GM21619 (cell line): Measurements from ENCODE around the gene PAX2.

Source experiments
- ATAC-seq: cut with Tn5 transposase; IDR thresholded peaks from one replicate; pipeline ENCODE4 v1.9.1; 2021; ENCODE audit not compliant: unreplicated experiment

Gene PAX2

DNA sequence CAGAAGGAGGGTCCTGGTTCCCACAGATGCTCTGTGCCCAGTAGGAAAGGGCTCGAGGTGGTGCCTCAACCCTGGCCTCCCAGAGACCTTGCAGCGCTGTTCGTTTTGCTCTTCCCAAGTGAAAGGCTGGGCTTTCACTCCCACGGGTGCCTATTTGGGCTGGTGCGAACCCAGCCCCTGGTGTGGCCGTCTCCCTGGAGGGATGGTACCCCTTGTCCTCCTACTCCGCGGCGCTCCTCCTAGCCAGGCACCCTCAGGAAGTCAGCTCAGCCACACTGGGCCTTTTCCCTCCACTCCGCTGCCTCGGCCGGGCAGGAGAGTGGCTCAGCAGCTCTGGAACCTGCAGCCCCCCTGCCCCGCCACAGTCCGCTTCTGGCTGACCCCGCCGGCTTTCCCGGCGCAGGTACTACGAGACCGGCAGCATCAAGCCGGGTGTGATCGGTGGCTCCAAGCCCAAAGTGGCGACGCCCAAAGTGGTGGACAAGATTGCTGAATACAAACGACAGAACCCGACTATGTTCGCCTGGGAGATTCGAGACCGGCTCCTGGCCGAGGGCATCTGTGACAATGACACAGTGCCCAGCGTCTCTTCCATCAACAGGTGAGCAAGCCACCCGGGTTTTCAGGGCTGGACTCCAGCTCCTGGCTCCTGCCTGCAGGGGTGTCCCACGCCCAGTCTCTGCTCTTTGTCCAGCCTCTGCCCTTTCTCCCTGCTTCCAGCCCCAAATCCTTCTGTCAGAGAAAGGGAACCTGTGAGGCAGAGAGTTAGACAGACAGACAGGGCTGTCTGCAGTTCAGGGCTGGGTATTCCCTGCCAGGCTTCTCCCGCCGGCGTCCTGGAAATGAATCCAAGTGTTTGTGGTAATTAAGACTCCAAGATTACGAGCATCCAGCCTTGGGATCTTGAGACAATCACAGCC lies 5.2 kb downstream of the PAX2 start:
- no peak for ATAC-seq

DNA sequence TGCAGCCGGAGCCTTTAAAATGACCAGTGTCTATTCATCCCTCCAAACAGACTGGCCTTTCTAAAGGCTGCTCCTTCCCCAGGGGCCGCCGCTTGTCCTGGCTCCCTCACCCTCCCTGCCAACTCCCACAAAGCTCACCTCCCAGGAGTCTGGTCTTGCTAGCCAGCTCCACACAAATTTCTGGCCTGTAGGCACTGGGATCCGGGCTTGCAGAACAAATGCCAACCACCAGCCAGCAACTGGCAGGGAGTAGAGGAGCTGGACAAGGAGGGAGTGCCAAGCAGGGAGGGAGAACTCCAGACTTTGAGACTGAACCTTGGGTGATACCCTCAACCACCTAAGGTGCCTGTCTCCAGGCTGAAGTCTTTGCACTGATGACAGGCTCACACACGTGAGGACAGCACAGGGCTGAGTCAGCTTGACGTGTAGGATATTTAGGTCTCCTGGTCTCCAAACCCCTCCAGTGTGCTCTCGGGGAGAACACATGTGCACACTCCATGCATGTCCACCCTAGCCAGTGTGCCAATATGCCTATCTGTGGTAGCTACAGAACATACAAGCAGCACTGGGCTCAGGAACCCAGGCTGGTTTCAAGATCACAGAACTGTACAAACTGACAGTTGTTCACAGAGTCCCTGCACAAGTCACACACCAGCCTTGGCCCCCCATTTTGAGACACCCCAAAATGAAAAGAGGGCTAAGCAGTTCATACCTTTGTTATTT lies 6.0 kb downstream of the PAX2 start:
- ATAC-seq: no peak

DNA sequence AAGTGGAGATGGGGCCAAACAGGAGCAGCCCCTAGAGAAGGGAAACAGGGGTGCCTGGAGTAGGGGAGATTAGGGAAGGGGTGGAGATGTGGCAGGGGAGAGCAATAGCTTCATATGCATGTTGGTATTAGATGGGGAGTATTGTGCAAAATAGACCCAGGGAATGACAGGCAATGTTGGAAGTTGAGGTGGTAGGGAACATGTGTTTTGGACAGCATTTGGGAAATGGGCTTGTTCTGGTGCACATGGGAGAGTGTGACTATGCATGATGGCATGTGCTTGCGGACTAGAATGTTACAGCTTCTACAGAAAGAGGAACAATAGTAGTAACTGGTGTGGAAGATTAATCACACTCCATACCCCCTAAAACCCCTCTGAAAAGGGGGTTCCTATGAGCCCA lies 10.4 kb downstream of the PAX2 start:
- no peak for ATAC-seq

DNA sequence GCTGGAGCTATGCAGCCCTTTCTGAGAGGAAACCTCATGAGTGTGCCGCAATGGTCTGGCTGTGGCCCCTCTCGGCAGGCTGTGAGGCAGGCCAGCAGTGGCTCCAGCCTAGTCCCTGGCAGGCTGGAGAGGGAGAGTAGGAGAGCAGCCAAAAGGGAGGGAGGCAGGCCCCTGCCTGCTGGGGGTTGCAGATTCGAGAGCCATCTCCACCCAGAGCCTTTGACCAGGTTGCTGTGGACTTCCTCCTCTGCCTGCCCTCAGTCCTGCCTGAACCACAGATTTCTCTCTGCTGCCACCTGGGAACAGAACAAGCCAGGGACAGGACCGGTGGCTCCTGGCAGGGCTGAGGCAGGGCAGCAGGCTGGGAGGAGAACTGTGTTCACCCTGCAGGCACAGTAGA lies 13.9 kb downstream of the PAX2 start:
- no peak for ATAC-seq

DNA sequence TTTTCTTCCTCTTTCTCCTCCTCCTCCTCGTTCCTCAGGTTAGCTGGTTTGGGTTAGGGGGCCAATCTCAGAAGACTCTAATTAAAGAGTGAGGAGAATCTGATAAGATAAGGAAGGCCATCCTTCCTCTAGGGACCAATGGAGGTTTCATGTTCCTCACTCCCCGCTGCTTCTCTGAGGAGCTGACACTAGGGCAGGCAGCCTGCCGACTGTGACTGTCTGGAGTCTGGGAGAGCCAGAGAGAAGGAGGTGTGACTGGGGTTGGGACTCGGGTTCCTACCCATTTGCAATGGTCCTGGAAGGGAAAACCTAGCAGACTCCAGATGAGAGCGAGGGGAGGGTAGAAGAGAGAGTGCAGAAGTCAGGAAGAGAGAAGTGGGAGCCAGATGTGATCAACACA lies 15.3 kb downstream of the PAX2 start:
- no peak for ATAC-seq

DNA sequence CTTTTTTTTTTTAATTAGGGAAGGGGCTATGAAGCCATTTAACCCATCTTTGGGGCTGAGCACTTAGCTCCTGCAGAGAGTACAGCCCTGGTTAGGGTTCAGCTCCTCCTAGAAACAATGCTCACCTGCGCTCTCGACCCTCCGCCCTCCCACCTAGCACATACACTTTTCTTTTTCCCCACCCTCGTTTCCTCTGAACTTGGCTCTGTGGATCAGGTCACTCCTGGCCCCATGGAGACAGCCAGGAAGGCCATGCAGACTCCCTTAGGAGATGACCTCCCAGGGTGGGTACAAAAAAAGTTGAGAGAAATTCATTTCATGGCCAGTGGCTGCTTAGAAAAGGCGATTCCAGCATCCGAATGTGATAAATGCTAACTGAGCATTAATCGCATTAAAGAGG lies 15.8 kb downstream of the PAX2 start:
- no peak for ATAC-seq

DNA sequence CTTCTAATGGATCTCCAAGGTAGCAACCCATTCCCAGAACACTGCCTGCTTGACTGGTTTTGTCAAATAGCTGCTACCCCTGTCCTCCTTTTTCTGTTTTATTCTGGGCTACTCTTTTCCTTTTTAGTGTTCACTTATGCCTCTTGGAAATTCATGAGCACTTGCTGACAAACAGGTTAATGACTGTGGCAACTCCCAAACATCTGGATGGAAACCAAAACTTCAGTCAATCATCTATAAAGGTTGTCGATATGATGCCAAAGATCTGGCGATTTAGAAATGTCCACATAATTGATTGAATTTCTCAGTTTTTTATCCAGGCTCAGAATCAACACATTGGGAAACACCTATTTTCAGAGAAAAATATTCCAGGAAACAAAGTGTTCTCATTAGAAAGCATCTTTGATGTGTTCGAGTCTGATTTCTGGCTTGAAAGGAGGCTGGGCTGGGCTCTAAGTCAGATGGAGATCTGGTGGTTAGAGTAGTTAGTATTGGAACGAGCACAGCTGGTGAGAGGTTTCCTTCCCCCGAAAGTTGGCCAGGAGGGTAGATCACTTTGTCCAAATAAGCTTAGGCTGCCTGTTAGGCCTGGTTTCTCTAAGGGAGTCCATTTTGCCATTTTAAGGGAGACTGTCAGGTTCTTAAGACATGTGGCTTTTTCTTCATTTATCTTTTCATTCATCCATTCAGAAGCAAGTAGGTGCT lies 17.8 kb downstream of the PAX2 start:
- no peak for ATAC-seq

DNA sequence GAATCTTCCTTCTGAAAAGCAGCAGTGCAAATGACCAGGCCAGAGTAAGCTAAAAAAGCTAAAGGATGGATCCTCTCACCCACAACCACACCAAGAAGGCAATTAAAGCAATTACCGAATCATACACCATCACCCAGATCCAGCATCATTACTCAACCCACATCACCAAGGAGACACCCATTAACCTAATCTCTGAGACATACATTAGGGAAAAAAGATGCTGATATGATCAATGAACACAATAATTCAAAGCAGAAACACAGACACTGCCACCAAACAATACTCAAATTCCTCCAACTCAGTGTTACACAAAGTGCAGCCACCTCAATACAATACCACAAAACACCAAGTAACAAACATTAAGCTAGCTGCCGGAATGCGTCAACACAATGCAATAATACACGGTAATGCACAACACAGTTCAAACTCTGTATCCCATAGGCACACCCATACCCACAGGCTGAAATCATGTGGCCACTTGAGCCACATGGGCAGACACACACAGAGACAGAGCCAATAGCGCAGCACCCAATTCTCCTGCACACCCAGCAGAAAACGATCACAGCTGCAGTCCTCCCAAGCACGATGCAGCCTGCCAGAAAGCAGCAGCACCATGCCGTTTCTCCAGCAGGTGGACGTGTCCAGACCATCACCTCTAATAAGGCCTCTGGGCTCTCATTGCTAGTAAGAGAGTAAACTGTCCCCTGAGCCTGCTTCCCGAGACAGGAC lies 21.5 kb downstream of the PAX2 start:
- ATAC-seq: no peak

DNA sequence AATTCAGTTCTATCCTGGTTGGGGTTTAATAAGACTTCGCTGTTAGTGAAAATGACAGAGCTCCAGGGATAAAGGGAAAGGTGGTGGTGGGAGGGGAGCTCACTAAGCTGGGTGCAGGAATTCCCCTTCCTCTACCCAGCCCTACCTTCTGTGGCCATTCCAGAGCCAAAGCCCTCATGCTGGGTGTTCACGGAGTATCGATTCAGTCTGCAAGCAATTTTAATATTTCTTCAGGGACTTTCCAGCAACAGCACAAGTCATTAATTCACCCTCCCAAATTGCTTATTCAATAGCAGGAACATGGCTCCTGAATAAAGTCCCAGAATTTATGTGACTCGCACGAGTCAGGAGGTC lies 22.0 kb downstream of the PAX2 start:
- ATAC-seq: no peak

DNA sequence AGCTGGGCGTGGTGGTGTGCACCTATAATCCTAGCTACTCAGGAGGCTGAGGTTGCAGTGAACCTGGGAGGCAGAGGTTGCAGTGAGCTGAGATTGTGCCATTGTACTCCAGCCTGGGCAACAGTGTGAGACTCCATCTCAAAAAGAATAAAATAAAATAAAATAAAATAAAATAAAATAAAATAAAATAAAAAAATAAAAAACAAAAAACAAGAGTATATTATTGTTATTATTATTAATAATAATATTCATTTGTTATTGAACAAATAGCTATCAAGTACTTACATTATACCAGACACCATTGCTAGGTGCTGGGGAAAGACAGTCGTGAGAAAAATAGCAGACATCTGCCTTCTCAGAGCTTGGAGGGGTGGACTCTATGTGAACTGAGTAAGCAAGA lies 24.1 kb downstream of the PAX2 start:
- no peak for ATAC-seq

DNA sequence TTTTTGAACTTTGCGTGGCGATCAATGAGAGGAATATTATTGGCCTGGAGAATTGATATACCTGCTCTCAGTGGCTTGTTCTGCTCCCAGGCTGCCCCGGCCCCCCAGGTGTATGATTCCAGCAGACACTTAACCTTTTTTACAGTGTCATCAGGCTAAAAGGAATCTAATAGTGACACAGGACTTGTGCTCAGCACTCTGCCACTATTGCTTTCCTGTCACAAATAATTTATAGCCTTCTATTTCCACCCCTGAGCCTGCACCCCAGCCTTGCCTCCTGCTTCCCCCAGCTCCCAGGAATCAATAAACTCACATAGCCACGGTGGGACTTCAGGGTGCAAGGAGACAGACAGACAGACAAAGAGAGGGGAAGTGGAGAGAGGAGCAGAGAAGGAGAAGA lies 28.3 kb downstream of the PAX2 start:
- ATAC-seq: no peak

DNA sequence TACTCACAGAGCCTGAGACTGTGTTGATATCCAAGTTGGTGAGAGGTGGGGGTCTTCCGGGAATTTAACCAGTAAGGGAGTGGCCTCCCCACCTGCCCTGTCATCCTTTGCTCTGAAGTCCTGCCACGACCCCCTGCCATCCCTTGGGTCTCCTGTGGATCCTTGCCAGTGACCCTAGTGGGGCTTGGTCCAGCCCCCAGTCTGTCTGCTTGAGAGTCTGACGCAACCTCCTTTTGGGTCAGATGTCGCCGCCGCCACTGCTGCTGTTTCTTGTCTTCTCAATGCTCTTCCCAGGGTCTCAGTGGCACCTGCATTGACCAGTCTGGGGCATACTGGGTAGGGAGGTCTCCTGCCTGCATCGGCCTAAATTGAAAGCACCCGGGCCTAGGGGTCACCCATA lies 28.8 kb downstream of the PAX2 start:
- ATAC-seq: no peak

DNA sequence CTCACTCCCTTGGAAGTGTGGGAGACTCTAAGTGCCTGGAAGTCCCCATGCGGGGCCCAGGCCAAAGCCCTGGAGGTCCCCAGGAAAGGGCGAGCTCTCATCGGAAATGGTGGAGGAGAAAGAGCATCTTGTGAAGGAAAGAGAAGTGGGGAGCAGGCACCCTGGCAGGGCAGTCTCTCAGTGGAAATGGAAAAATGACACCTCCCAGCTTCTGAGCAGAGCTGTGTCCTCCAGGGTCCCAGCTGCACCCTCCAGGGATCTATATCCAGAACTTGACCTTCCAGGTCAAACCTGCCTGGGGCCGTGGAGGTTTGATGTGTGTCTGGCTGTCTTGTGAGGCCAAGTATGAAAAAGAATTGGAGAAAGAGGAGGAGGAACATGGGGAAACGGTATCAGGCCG lies 29.5 kb downstream of the PAX2 start:
- no peak for ATAC-seq

DNA sequence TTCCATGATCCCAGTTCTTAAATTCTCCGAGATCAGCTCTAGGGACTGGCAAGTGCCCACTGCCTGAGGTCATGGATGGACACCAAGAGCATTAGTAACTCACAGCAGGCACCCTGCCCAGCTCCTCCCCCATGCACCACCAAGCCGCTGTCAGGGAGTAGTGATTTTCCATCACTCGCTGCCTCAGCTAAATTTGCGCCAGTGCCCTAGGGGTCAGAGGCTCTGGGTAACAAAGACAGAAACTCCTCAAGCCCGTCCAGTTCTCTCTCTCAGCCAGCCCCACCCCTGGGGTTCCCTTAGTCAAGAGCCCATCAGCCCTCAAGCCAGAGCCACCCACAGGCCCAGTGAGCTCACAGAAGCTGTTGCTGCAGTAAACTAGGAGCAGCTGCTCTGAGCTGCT lies 30.0 kb downstream of the PAX2 start:
- no peak for ATAC-seq

DNA sequence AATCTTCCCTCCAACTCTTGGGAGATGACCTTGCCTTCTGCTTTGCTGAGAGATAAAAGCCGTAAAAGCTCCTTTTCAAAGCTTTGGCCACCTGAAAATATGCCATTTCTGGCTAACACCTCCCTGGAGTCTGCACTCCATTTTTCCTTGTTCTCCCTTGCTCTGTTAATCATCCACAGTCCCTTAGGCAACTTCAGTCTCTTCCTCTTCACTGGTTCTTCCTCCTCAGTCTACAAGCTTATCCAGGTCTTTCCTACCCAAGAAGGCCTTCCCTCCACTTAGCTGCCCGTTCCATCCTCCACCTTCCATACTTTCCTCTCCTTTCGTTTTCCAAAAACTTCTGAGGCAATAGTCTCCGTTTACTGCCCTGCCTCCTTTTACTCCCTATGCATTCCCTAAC lies 30.5 kb downstream of the PAX2 start:
- no peak for ATAC-seq

DNA sequence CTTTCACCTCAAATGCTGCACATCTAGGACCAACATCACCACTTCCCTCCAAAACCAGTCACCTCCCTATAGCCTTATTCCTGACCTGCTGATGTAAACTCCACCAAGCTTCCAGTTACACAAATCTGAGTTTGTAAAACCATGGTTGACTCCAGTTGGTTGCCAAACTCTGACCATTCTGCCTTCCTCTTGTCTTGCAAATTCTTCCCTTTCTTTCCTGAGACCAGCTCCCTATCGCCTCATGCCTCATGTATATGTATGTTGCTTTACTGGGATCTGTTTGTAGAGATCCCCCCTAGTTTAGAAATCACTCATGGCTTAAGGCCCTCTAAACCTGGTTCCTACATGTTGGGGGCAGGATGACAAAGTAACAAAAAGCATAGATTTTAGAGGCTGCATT lies 31.3 kb downstream of the PAX2 start:
- no peak for ATAC-seq

DNA sequence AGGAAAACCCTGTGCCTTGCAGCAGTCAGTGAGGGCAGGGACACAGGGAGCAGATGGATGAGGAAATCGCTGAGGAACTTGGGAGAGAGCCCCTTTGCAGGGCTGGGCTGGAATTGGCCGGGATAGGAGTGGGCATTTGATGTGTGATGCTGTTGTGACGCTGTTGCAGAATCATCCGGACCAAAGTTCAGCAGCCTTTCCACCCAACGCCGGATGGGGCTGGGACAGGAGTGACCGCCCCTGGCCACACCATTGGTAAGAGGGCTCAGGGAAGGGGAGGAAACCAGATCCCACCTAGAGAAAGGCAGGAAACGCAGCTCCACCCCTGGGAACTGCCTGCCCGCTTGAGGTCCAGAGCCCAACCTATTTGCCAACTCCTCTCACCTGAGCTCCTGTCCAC lies 33.9 kb downstream of the PAX2 start:
- ATAC-seq: no peak

DNA sequence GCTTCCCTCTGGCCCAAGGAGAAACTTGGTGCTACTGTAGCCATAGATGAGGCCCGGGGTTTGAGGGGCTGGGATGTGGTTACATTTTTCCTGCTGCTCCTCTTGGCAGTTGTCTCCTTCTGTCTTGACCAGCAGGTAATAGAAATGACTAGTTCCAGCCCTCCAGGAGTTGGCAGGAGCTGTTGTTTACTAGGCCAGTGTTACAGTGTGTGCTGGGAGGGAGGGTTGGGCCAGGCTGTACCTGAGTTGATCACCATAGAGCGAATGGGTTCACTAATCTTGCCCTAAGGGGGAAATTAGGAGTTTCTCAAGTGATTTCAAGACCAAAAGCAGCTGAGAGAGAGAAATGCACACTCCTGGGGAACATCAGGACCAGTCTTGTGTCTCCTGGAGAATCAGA lies 34.9 kb downstream of the PAX2 start:
- no peak for ATAC-seq

DNA sequence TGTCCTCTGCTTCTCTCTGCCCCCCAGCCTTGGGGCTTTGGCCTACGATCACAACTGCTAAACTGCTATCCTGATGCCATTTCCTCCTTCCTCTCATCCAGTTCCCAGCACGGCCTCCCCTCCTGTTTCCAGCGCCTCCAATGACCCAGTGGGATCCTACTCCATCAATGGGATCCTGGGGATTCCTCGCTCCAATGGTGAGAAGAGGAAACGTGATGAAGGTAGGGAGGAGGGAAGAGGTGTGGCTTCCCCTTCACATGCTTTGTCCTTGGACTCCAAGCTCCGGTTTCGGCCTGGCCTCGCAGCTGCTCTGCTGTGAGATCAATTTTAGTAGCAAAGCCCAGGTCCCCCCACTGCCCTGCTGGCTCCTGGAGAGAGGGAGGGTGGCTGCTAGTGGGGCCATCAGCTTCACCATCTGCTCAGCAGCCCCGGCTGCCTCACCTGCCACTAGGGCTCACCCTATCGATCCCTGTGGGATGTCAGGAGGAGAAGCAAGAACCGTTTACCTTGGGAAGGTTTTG lies 35.8 kb downstream of the PAX2 start:
- ATAC-seq: no peak

DNA sequence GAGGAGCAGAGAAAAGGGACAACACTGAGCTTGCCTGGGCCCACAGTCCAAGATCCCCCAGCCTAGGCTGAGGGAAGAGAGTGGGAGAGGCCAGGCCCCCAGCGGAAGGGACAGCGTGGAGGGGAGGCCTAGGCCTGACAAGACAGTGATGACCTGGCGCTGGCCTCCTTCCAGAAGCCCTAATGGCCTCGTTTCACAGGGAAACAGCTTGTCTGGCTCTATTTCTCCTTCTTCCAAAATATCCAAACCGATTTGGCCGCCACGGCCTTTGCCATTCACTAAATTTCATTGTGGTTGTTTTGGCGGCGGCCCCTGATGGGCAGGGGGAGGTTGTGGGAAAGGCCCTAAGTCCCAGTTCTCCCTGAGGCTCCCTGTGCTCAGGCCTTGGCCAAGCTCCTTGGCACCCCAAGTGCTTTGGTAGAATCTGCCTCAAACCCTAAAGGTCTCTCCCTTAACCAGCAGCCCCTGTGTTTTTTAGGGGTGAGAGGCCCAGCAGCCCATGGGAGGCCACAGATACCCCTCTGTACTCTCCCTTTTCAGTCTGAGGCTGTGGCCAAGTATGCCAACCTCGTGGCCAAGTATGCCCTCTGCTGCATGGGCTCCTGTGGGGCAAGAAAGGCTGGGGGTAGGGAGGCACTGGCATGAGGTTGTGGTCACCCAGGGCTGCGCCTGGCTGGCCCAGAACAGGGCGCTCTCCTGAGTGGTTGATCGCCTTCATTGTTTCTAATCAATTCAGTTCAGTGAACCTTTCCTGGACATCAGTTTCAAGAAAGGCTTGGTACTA lies 37.3 kb downstream of the PAX2 start:
- ATAC-seq: no peak
